Gastroesophageal sphincter (tissue), 3 donors: ENCODE measurements around the gene TCHH.

Source experiments
- CTCF ChIP-seq, 4 experiments: fragments of 200-600 bp in 2 of 4; fragments of 450-650 bp in 2 of 4; sonication (generic) in 1 of 4; IDR thresholded peaks; one replicate each; pipeline ENCODE4 v1.5.1; 2017 to 2019; ENCODE audit warnings: antibody characterized with exemption in 4 of 4, mild to moderate bottlenecking in 2 of 4, moderate library complexity in 2 of 4
- EP300 ChIP-seq: sonication (generic); formaldehyde crosslinking; IDR thresholded peaks from one replicate; pipeline ENCODE4 v1.6.1; 2017; ENCODE audit warnings: antibody characterized with exemption, mild to moderate bottlenecking
- POLR2A ChIP-seq, 2 donors: fragments of 450-650 bp; IDR thresholded peaks; one replicate each; pipeline ENCODE4 v1.6.1; 2017; ENCODE audit warnings: antibody characterized with exemption in 2 of 2, mild to moderate bottlenecking in 2 of 2, moderate library complexity in 1 of 2
- POLR2AphosphoS5 ChIP-seq: sonication (generic); formaldehyde crosslinking; IDR thresholded peaks from one replicate; pipeline ENCODE4 v1.6.1; 2017; ENCODE audit warnings: antibody characterized with exemption

GRCh38 chr1:152143150-152143887, 28.1 kb upstream of the TCHH start:
- no peak for TF ChIP-seq CTCF (IDR thresholded peaks at IDR 0.05)
- no peak for TF ChIP-seq POLR2A (IDR thresholded peaks at IDR 0.05)
- TF ChIP-seq EP300: no peak
- no peak for TF ChIP-seq POLR2AphosphoS5
